ENCODE data around the gene CCDC87. TPM values are rescaled to one million over a fixed set of nuclear protein-coding genes. Genes with fewer than 3 reads are reported as not detected.
"Not testable (repeated sequence)": the region's sequence is repeated elsewhere in the genome, so short reads cannot be mapped to it uniquely, and the experiment has no call there.

The CCDC87 gene
- total and polyA plus RNA-seq, 9 donors = 0.09 to 0.15 (median 0.13) TPM

GRCh38 chr11:66600219-66600618 lies 7.4 kb upstream of the CCDC87 start:
- no peak overlapping the region for H3K4me3 ChIP-seq (ENCODE audit: low read length)
- H3K36me3 ChIP-seq (ENCODE audit: control insufficient read depth, insufficient read depth, low read length) = peaks cover 48% of the 10 kb centered on the region
- H3K27ac ChIP-seq (ENCODE audit: low read length) = no peak overlapping the region
- peaks cover 15% of the 10 kb centered on the region for H3K4me1 ChIP-seq (ENCODE audit: control insufficient read depth, insufficient read depth, low read length)
- no peaks in the 10 kb centered on the region for H3K27me3 ChIP-seq (ENCODE audit: control insufficient read depth, insufficient read depth, low read length)
- H3K9me3 ChIP-seq (replicated peaks; ENCODE audit: control insufficient read depth, low read depth, low read length) = no peaks in the 10 kb centered on the region
- no CpG with 5 or more reads among the region's 2 CpGs for WGBS (ENCODE audit: insufficient coverage)
- DNase-seq = no peak

GRCh38 chr11:66598993-66599392 lies 6.1 kb upstream of the CCDC87 start:
- H3K4me1 ChIP-seq (ENCODE audit: control insufficient read depth, insufficient read depth, low read length) = peaks cover 20% of the 10 kb centered on the region
- WGBS (ENCODE audit: insufficient coverage) = 100% methylated on average over 6 of the region's 6 CpGs
- H3K9me3 ChIP-seq (replicated peaks; ENCODE audit: control insufficient read depth, low read depth, low read length) = no peaks in the 10 kb centered on the region
- no peaks in the 10 kb centered on the region for H3K27me3 ChIP-seq (ENCODE audit: control insufficient read depth, insufficient read depth, low read length)
- DNase-seq = no peak
- no peak overlapping the region for H3K4me3 ChIP-seq (ENCODE audit: low read length)
- no peak overlapping the region for H3K27ac ChIP-seq (ENCODE audit: low read length)
- H3K36me3 ChIP-seq (ENCODE audit: control insufficient read depth, insufficient read depth, low read length) = peaks cover 35% of the 10 kb centered on the region

GRCh38 chr11:66595245-66595904 lies 2.5 kb upstream of the CCDC87 start:
- H3K4me3 ChIP-seq (ENCODE audit: low read length) = no peak overlapping the region
- peaks cover 24% of the 10 kb centered on the region for H3K4me1 ChIP-seq (ENCODE audit: control insufficient read depth, insufficient read depth, low read length)
- WGBS (ENCODE audit: insufficient coverage) = no CpG with 5 or more reads among the region's 5 CpGs
- H3K27me3 ChIP-seq (ENCODE audit: control insufficient read depth, insufficient read depth, low read length) = no peaks in the 10 kb centered on the region
- H3K27ac ChIP-seq (ENCODE audit: low read length) = peak overlapping the region; percentile 35
- peaks cover 18% of the 10 kb centered on the region for H3K36me3 ChIP-seq (ENCODE audit: control insufficient read depth, insufficient read depth, low read length)
- DNase-seq = no peak
- no peaks in the 10 kb centered on the region for H3K9me3 ChIP-seq (replicated peaks; ENCODE audit: control insufficient read depth, low read depth, low read length)

- Histone ChIP-seq H3K27me3 (ENCODE audit: control insufficient read depth, insufficient read depth, low read length) (no peaks in the 10 kb centered on the region), H3K4me1 (ENCODE audit: control insufficient read depth, insufficient read depth, low read length) (peaks cover 24% of the 10 kb centered on the region), H3K27ac (ENCODE audit: low read length) (no peak overlapping the region), H3K36me3 (ENCODE audit: control insufficient read depth, insufficient read depth, low read length) (peaks cover 2% of the 10 kb centered on the region), H3K4me3 (ENCODE audit: low read length) (peak overlapping the region; percentile 66), H3K9me3 (replicated peaks; ENCODE audit: control insufficient read depth, low read depth, low read length) (no peaks in the 10 kb centered on the region)
- WGBS (ENCODE audit: insufficient coverage) = no CpG with 5 or more reads among the region's 7 CpGs
- DNase-seq = no peak
Measured at GRCh38 chr11:66593650-66594049, 787 bp upstream of the CCDC87 start.

GRCh38 chr11:66593303-66593635 lies 406 bp upstream of the CCDC87 start:
- H3K4me3 ChIP-seq (ENCODE audit: low read length) = peak overlapping the region; percentile 66
- no peak for DNase-seq
- WGBS (ENCODE audit: insufficient coverage) = 10% methylated on average over 11 of the region's 12 CpGs

GRCh38 chr11:66591175-66591574 lies 1.7 kb downstream of the CCDC87 start:
- H3K27ac ChIP-seq (ENCODE audit: low read length) = no peak overlapping the region
- H3K4me3 ChIP-seq (ENCODE audit: low read length) = no peak overlapping the region
- H3K36me3 ChIP-seq (ENCODE audit: control insufficient read depth, insufficient read depth, low read length) = no peaks in the 10 kb centered on the region
- 90% methylated on average over 2 of the region's 2 CpGs for WGBS (ENCODE audit: insufficient coverage)
- H3K27me3 ChIP-seq (ENCODE audit: control insufficient read depth, insufficient read depth, low read length) = no peaks in the 10 kb centered on the region
- no peak for DNase-seq
- H3K4me1 ChIP-seq (ENCODE audit: control insufficient read depth, insufficient read depth, low read length) = peaks cover 24% of the 10 kb centered on the region
- no peaks in the 10 kb centered on the region for H3K9me3 ChIP-seq (replicated peaks; ENCODE audit: control insufficient read depth, low read depth, low read length)

More at GRCh38 chr11:66593303-66593635, 406 bp upstream of the CCDC87 start:
- Histone ChIP-seq H3K27ac (ENCODE audit: low read length) (peak overlapping the region; percentile 92), H3K4me1 (ENCODE audit: control insufficient read depth, insufficient read depth, low read length) (peaks cover 24% of the 10 kb centered on the region), H3K36me3 (ENCODE audit: control insufficient read depth, insufficient read depth, low read length) (peaks cover 2% of the 10 kb centered on the region), H3K27me3 (ENCODE audit: control insufficient read depth, insufficient read depth, low read length) (no peaks in the 10 kb centered on the region), H3K9me3 (replicated peaks; ENCODE audit: control insufficient read depth, low read depth, low read length) (no peaks in the 10 kb centered on the region)

- H3K27me3 ChIP-seq (ENCODE audit: control insufficient read depth, insufficient read depth, low read length) = no peaks in the 10 kb centered on the region
- H3K36me3 ChIP-seq (ENCODE audit: control insufficient read depth, insufficient read depth, low read length) = no peaks in the 10 kb centered on the region
- H3K9me3 ChIP-seq (replicated peaks; ENCODE audit: control insufficient read depth, low read depth, low read length) = no peaks in the 10 kb centered on the region
- DNase-seq = no peak
- peaks cover 20% of the 10 kb centered on the region for H3K4me1 ChIP-seq (ENCODE audit: control insufficient read depth, insufficient read depth, low read length)
- WGBS (ENCODE audit: insufficient coverage) = 94% methylated on average over 4 of the region's 7 CpGs
- H3K4me3 ChIP-seq (ENCODE audit: low read length) = no peak overlapping the region
- no peak overlapping the region for H3K27ac ChIP-seq (ENCODE audit: low read length)
Measured at GRCh38 chr11:66589996-66590675, 2.7 kb downstream of the CCDC87 start.

GRCh38 chr11:66589315-66589714 lies 3.5 kb downstream of the CCDC87 start:
- not testable (repeated sequence) for H3K36me3 ChIP-seq (ENCODE audit: control insufficient read depth, insufficient read depth, low read length); H3K4me3 ChIP-seq (ENCODE audit: low read length); H3K27me3 ChIP-seq (ENCODE audit: control insufficient read depth, insufficient read depth, low read length); DNase-seq; H3K27ac ChIP-seq (ENCODE audit: low read length); H3K9me3 ChIP-seq (replicated peaks; ENCODE audit: control insufficient read depth, low read depth, low read length)
- WGBS (ENCODE audit: insufficient coverage) = no CpG with 5 or more reads among the region's 2 CpGs
- H3K4me1 ChIP-seq (ENCODE audit: control insufficient read depth, insufficient read depth, low read length) = peaks cover 16% of the 10 kb centered on the region

GRCh38 chr11:66586136-66586535 lies 6.7 kb downstream of the CCDC87 start:
- no peak overlapping the region for H3K27ac ChIP-seq (ENCODE audit: low read length)
- H3K4me1 ChIP-seq (ENCODE audit: control insufficient read depth, insufficient read depth, low read length) = no peaks in the 10 kb centered on the region
- H3K9me3 ChIP-seq (replicated peaks; ENCODE audit: control insufficient read depth, low read depth, low read length) = no peaks in the 10 kb centered on the region
- no peak for DNase-seq
- no peak overlapping the region for H3K4me3 ChIP-seq (ENCODE audit: low read length)
- 38% methylated on average over 2 of the region's 2 CpGs for WGBS (ENCODE audit: insufficient coverage)
- no peaks in the 10 kb centered on the region for H3K36me3 ChIP-seq (ENCODE audit: control insufficient read depth, insufficient read depth, low read length)
- no peaks in the 10 kb centered on the region for H3K27me3 ChIP-seq (ENCODE audit: control insufficient read depth, insufficient read depth, low read length)

- WGBS (ENCODE audit: insufficient coverage) = no CpG with 5 or more reads among the region's 1 CpG
- DNase-seq; H3K27ac ChIP-seq (ENCODE audit: low read length); H3K4me3 ChIP-seq (ENCODE audit: low read length); H3K27me3 ChIP-seq (ENCODE audit: control insufficient read depth, insufficient read depth, low read length); H3K9me3 ChIP-seq (replicated peaks; ENCODE audit: control insufficient read depth, low read depth, low read length); H3K36me3 ChIP-seq (ENCODE audit: control insufficient read depth, insufficient read depth, low read length); H3K4me1 ChIP-seq (ENCODE audit: control insufficient read depth, insufficient read depth, low read length): not testable (repeated sequence)
Measured at GRCh38 chr11:66585447-66585846, 7.4 kb downstream of the CCDC87 start.

Data from muscle of leg (tissue), 11 donors.